Measurements from ENCODE around the gene SCAANT1.
A peak's percentile ranks its signal among the peaks of the same experiment; 100 is the strongest.

SCAANT1 gene

DNA sequence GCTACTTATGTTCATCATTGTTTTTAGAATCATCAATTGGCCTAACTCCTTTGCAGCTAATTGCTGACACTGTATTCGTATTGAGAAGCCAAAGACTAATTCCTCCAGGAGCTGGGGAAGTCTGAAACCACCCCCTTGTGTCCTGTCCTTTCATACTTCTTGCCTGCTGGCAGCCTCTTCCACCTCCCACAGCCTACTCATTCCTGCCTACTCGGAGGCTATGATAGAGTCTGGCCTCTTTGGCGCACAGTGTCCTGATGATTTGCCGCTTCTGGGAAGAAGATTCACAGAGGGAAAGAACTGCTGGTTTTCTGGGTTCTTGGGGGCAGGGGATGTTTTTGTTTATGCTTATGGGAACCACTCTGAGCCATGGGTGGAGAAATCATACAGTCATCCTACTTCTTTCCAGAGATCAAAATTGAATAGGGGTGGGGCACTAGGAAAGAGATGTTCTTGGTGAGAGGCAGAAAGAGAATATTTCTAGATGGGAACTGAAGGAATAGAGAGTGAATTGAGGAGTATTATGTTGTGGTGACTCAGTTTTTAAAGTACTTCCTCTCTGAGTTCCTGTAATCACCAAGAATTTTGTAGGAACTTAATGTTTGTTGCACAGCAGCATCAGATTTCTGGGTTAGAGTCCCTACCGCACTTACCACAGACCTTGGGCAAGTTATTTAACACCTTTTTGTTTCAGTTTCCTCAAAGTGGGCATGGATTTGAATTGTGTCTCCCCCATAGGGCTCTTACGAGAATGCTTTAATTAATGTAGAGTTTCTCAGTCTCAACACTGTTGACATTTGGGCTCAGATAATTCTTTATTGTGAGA, 22.1 kb upstream of the SCAANT1 start:
- DNase-seq (ENCODE audit: low read depth): no peak

DNA sequence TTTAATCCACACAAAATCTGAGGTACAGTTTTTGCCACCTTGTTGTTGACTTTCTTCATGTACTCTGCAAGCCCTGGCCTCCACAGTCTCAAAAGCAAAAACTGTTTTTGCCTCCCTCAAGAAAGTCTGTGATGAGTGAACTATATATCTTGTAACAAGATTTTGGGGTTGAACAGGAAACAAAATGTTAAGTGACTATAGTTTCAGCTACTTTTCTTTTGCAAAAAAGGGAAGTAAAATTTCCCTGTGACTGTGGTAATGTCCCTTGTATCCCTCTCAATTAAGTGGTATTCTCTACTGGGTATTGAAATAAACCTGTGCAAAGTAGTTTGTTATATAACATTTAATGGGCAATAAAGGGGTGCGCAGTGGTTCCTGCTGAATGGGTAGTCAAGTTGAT, 21.3 kb upstream of the SCAANT1 start:
- DNase-seq (ENCODE audit: low read depth): no peak

DNA sequence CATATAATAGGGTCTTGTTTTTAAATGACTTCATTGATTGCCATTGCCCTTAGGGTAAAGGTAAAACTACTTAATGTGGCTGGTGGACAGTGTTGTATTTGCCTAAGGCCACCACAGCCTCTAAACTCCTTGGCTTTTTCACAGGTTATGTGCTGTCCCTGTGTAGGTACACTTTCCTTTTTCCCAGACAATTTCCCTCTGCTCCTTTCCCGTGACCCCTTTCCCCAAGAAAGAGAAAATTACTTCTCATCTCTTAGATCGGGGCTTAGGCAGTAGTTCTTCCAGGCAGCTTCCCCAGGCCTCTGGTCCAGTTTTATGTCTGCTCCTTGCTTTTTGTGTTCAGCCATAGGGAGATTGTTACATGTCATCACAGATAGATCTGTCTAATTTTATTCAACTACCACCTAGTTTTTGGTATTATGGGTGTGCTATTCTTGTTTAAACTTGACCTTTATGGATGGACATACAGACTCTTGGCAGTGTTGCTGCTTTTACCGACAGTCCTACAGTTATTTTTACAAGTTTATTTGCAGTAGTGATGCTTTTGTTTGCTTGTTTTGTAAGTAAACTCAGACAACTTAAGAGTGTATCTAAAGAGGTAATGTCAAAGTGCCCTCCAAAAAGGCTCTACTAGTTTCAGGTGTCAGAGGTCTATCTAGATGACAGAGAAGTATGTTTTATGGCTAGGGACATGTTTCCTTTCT, 20.5 kb upstream of the SCAANT1 start:
- DNase-seq (ENCODE audit: low read depth): no peak

DNA sequence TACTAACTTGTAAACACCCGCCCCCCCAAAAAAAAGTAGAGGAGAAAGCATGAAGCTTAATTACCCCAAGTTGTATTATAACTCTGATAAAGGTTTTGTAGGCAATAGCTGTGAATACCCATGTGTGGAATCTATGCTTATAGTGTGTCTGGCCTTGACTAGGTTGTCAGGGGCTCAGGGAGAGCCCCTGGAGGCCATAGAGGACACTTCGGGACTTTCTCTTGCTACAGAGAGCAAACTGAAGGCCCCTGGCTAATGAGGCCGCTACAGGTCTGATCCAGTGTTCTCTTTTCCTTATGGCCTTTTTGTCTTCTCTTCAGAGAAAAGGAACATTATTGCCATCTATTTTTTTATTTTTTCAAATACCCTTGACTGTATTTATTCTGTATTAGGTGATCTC, 19.1 kb upstream of the SCAANT1 start:
- DNase-seq (ENCODE audit: low read depth): no peak

DNA sequence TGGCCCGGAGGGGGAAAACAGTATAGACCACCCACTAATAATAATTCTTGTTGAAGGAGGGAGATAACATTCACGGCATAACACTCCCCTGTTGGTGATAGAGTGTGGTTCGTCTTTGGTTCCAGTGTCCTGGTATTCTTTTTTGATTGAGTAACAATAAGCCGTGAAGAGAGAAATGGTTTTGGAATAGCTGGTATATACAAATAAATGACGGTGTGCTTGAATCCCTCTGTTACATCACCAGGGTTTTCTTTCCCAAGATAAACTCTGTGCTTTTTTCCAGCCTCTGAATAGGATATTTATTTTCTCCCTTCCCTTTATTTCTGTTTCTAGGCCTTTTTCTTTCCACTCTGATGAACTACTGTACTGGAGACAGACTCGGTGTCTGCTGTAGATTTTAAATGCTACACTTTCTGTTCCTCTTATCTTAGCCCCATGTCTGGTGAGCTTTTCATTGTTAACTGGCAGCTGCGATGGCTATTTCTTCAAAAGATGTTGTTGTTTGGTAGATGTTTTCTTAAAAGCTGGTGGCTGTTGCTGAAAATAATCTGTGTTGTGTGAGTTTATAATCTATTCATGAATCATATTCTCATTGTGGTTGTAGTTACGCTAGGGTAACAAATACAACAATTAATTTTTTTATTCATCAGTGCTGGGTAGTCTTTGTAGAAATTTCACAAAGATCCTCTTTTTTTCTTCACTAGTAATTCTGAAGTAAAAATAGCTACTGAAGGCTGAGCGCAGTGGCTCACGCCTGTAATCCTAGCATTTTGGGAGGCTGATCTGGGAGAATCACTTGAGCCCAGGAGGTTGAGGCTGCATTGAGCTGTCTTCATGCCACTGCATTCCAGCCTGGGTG, 15.5 kb upstream of the SCAANT1 start:
- DNase-seq (ENCODE audit: low read depth): no peak

DNA sequence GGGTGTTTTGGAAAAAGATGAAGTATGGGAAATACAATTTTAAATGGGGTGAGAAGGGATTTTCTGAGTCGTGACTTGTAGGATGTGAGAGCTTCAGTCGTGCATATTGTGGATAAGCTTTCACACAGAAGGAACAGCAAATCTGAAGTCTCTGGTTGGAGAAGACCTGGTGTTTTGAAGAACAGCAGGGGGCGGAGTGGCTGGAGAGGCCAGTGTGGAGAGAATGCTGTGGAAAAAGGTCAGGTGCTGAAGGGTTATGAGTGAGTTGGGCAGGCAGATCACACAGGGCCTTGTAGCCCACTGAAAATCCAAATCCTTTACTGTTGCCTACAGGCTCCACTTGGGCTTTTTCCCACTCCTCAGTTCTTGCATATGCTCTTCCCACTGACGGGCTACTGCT, 14.1 kb upstream of the SCAANT1 start:
- no peak for DNase-seq (ENCODE audit: low read depth)

DNA sequence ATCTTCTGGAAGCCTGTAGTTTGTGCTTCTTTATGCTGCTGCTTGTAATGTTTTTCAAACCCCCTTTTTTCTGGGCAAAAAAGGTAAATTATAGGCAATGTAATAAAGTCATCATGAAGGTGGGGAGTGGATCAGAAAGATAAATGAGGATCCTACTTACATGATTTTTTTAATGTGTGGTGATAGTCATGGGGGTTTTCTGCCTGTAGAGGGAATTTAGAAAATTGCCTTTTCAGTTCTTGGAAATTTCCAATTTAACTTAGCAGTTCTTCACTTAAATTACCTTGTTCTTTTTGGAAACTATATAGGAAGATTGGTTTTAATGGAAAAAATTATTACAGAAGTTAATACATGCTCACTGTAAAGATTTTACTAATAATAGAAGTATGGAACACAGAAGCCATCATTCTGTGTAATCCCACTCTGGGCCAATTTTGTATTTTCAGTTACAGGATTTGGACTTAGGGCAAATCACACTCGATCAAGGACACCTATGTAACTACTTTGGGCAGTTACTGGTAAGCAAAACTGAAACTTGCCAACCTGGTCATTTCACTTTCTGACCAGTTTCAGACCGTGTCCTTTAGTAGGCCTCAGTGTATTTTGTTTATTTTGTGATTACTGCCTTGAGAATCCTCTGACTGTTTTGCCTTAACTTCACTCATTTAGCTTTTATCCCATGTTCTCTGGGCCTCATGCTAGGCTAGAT, 10.5 kb upstream of the SCAANT1 start:
- no peak for DNase-seq (ENCODE audit: low read depth)

DNA sequence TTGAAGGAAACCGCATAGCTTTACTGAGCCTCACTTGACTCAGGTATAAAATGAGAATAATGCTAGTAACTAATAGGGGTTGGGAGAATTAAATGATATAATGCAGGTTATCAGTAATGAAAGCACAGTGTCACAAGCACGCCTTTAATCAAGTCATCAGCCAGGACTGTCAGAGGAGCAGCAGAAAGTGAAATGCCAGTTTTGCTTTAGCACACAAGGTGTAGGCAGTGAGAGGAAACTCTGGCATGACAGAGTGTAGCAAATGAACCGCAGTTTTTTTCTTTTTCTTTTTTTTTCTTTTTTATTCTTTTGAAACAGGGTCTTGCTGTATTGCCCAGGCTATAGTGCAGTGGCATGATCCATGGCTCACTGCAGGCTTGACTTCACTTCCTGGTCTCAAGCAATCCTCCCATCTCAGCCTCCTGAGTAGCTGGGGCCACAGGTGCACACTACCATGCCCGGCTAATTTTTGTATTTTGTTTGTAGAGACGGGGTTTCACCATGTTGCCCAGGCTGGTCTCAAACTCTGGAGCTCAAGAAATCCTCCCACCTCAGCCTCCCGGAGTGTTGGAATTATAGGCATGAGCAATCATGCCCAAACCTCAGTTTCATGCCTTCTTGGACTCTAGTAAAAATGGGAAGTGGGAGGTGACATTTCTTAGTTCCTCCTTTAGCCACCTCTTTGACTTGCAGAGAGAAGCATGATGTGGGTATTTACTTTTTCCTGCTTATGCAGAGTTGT, 9.7 kb upstream of the SCAANT1 start:
- no peak for DNase-seq (ENCODE audit: low read depth)

DNA sequence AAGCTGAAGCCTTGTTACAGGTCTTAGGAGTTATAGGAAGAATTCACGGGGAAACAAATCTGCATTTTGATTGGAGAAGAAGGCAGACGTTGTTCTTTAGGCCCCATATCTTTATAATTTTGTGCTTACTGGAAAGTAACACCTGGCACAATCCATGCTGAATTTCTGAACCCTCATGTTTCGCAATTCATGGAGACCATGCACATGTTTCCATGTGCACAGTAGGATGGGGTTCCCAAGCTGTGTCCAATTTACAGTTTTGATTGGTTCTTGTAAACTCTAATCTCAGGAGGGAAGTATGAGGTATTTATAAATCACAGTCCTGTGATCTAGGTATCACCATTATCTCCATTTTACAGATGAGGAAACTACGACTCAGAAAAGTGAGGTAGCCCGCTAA, 7.8 kb upstream of the SCAANT1 start:
- DNase-seq (ENCODE audit: low read depth): no peak

DNA sequence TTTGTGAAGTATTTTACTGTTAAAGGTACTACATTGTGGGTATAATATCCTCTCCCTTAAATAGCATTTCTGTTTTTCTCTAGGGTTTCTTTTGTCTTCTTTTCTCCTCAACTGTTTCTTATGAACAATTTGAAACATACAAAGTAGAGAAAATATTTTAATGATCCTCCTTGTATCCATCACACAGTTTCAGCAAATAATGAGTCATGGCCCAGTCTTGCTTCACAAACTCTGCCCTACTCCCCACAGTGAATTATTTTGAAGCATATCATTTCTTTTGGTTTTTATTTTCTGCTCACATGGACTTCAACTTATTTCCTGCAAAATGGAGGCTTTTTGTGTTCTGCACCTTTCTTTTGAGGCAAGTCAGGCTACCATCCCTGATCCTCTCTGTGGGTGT, 6.1 kb upstream of the SCAANT1 start:
- no peak for DNase-seq (ENCODE audit: low read depth)

DNA sequence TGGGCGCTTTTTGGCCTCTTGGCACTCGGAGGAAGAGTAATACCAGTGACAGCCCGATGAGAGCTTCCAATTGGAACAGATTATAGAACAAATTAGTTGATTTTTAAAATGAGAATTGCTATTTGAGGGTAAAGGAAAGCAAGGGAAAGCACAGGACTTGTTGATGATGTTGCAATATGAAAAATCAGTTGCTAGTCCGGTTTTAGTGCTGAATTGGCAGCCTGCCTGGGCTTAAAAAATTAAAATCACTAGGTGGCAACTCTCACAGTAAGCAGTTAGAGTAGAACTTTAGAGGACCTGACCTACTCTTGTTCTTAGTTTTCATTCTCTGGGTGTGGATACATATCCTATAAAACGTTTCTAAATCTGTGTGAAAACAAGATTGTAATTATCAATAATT, 2.1 kb upstream of the SCAANT1 start:
- no peak for DNase-seq (ENCODE audit: low read depth)

DNA sequence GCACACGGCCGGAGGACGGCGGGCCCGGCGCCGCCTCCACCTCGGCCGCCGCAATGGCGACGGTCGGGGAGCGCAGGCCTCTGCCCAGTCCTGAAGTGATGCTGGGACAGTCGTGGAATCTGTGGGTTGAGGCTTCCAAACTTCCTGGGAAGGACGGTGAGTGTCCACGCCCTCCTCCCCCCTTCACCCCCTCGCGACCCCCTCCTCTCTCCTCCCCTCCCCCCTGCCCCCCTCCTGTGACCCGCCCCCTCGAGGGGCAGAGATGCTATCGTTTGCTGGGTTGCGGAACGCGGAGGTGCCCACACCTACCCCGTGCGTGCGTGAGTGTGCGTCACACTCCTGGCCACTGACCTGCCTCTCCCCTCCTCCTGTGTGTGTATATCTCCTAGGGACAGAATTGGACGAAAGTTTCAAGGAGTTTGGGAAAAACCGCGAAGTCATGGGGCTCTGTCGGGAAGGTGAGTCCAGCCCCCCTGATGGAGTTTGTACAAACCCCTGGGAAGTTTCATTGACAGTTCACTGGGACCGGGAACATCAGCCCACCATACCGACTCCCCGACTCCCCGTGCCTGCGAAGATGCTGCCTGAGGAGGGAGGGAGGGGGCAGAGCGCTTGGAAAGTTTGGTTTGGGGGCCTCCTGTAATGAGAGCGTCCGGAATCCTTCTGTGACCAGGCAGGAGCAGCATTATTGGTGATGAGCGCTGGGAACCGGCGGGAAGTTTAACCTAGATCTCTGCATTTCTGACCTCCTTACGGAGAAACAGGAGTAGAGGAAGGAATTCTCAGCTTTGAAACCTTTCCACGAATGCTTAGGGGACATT, 795 bp upstream of the SCAANT1 start:
- DNase-seq (ENCODE audit: low read depth): peak; percentile 43

DNA sequence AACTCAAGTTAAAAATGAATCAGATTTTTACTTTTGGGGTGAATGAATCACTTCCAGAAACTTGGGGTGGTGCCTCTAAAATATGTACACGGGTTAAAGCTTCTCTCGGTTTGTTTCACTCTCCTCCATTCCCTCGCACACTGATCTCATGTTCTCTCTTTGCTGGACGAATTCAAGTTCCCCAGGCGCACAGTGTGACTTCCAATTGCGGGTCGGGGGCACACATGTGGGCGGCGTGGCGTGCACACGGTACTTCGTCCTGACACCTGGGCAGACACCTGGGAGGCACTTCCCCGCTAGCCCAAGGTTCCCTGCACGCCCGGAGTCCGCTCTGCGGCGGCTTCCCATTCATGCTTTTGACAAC, 692 bp downstream of the SCAANT1 start:
- DNase-seq (ENCODE audit: low read depth): no peak

DNA sequence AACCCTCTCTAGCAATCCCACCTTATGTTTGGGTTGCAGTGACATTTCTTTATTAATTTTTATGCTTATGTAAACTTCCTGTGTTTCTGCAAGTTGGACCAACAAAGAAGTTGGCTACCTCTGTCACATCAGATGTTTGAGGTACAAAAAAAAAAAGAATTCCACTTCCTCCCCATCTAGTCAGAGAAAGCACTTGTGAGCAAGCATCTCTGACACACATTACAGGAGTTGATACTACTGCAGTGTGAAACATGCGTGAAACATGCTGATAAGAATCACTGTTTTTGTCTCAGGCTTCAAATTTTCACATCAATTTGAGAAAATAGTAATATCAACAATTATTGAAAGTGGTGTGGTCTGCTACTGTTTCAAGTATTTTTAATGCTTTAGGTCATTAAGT, 1.3 kb downstream of the SCAANT1 start:
- no peak for DNase-seq (ENCODE audit: low read depth)

DNA sequence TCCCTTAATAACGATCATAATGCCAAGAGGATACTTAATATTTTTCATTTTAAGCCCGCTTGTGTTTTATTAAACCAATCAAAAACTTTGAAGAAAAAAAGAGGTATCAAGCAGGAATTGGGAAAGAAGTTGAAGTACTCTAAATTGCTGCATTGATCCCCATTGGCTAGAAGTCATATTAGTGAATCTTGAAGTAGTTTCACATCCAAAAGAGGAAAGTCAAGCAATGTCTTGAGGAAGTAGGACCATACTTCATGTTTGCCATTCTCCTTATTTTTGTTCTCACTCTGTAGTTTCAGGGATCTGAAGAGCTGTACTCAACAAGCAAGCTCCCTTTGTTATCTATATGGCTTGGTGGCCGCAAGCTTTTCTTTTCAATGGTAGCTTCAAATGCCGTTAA, 2.2 kb downstream of the SCAANT1 start:
- DNase-seq (ENCODE audit: low read depth): no peak

DNA sequence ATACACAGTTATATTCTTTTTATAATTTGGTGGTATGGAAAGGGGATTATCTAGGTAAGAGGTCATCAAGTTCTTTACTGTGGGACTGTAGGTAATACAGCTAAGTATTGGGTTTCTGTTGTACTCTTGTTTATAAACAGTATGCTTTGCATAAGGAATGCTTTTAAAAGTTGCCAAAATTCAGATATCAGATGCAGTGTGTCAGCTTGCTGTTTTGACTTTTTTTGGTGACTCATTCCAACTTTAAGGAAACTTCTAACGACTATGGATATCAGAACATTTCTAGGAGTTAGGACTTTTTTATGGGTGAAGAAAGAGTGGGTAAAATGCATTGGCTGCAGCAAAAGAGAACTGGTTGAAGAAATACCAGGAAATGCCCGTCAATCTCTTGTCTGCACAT, 2.8 kb downstream of the SCAANT1 start:
- no peak for DNase-seq (ENCODE audit: low read depth)

DNA sequence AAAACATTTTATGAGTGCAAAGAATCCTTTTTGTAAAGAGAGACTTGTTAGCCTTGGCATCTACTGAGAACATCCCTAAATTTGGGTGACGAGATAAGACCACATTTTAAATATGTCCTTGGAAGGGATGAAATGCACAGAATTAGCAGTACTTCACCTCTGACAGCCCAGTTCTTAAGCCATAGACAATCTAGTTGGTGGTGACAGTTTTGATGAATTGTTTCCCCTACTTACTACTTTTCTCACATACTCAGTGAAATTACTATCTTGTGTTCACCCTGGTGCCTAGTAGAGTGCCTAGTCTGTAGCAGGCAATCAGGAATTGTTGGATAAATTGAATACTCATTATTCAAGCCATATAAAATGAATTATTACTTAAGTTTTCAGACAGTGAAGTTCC, 3.4 kb downstream of the SCAANT1 start:
- DNase-seq (ENCODE audit: low read depth): no peak

DNA sequence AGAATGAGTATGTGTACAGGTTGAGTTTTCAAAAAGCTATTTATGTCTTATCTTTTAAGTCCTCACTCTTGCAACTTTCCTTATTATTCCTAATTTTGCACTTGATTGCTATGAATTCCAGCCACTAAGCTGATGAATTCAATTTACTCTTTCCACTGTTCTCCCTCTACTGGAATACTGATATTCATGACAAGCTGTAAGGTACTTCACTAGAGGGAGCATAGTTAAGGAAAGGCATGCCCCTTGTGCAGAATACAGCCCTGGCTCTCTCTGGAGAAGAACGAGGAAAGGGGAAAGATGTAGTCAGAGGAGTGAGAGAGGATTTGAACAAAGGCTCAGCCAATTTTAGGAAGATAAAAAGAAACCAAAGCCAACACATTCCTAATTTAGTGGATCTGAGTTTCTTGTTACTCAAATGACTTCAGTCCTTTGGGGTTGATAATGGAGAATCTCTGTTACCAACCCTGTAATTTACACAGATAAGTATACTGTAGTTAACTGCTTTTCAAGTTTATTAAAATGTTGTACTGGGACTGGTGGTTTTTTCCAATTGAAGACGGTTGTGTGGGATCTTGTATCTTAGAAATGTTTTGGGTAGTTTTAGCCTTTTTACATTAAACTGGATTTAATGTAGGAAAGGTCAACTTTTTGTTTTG, 4.0 kb downstream of the SCAANT1 start:
- no peak for DNase-seq (ENCODE audit: low read depth)

DNA sequence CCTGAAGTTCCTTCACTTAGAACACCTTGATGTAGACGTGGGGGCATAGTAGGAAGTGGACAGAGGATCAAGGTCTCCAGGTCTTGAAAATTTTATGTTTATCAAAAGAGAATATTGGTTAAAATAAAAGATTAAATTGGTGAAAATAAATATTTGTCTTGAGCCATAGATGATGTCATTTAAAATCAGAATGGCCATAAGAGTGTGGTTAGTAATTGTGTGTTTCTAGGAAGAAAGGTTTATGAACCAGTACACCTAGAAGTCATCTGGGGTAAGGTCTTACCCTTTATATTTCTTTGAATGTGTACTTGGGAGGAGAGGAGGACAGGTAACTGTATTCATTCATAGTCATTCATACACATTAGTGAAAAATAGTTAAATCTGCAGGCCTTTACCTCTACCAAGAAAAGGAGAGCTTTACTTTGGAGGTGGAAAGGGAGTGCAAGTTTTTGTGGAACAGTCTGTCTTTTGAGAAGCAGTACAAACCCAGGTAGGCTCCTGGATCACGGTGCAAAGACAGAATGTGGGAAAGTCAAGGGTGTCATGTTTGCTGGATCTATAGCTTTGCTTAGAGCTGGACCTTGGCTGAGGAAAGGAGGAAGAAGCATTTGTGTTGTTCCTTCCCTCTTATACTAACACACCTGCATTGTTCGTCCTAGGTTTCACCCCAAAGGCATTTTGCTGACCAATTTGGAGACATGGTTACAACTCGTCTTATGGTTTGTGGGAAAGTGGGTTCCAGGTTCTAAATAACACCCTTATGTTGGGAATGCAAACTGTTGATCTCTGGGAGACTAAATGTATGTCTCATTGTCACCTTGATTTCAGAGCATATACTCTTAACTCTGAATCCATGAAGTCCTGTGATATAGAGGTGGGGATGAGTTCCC, 6.2 kb downstream of the SCAANT1 start:
- DNase-seq (ENCODE audit: low read depth): no peak
